GM19023 (cell line): ENCODE measurements around the gene DNALI1.

Experiments used
- ATAC-seq: cut with Tn5 transposase; IDR thresholded peaks from one replicate; pipeline ENCODE4 v1.9.1; 2021; ENCODE audit warnings: mild to moderate bottlenecking, moderate library complexity; ENCODE audit not compliant: unreplicated experiment

Gene DNALI1

GRCh38 chr1:37599940-37600339 lies 43.2 kb downstream of the DNALI1 start:
- no peak for ATAC-seq

GRCh38 chr1:37601441-37601840 lies 44.7 kb downstream of the DNALI1 start:
- ATAC-seq = no peak

GRCh38 chr1:37602750-37603694 lies 46.3 kb downstream of the DNALI1 start:
- no peak for ATAC-seq

- no peak for ATAC-seq
Measured at GRCh38 chr1:37605061-37605650, 48.4 kb downstream of the DNALI1 start.

GRCh38 chr1:37605806-37606474 lies 49.2 kb downstream of the DNALI1 start:
- no peak for ATAC-seq

- no peak for ATAC-seq
Measured at GRCh38 chr1:37606481-37607263, 49.9 kb downstream of the DNALI1 start.

GRCh38 chr1:37609002-37609401 lies 52.3 kb downstream of the DNALI1 start:
- ATAC-seq = no peak

- no peak for ATAC-seq
Measured at GRCh38 chr1:37609994-37610393, 53.3 kb downstream of the DNALI1 start.

- no peak for ATAC-seq
Measured at GRCh38 chr1:37612186-37612585, 55.4 kb downstream of the DNALI1 start.

GRCh38 chr1:37614105-37614504 lies 57.4 kb downstream of the DNALI1 start:
- no peak for ATAC-seq

- ATAC-seq = no peak
Measured at GRCh38 chr1:37616330-37616729, 59.6 kb downstream of the DNALI1 start.
